ENCODE data around the gene KDM4C.

- TF ChIP-seq CTCF (IDR thresholded peaks at IDR 0.05) (no peak), EP300 (IDR thresholded peaks at IDR 0.05; ENCODE audit: low read depth) (no peak), POLR2A (IDR thresholded peaks at IDR 0.05) (no peak), POLR2AphosphoS5 (IDR thresholded peaks at IDR 0.05) (no peak)
Observed at GRCh38 chr9:6771722-6772121, 13.9 kb downstream of the KDM4C start.
